Prostate gland (tissue), 2 donors: ENCODE measurements around the gene ALPP. TPM values are rescaled to one million over a fixed set of nuclear protein-coding genes. Genes with fewer than 3 reads are reported as not detected.
"Not testable (repeated sequence)": the region's sequence is repeated elsewhere in the genome, so short reads cannot be mapped to it uniquely, and the experiment has no call there.

ENCODE experiments used
- DNase-seq: peaks from one replicate; pipeline ENCODE4 v3.0.0-alpha.2; 2019; ENCODE audit warnings: low spot score
- H3K27ac ChIP-seq, 2 donors: fragments of 200-600 bp; sonication (generic); 2 replicates each; pipeline ENCODE4 v1.5.1; 2017 to 2019
- H3K27me3 ChIP-seq: fragments of 200-600 bp; sonication (generic); replicated peaks from 2 replicates; pipeline ENCODE4 v1.5.1; 2019; ENCODE audit not compliant: insufficient read depth
- H3K36me3 ChIP-seq, 2 donors: fragments of 200-600 bp; sonication (generic); 1 replicate in 1 of 2; 2 replicates in 1 of 2; pipeline versions ENCODE4 v1.5.1 to v1.8.1; 2017 to 2019
- H3K4me1 ChIP-seq: fragments of 200-600 bp; sonication (generic); replicated peaks from 2 replicates; pipeline ENCODE4 v1.5.1; 2019
- H3K4me3 ChIP-seq, 2 donors: fragments of 200-600 bp; sonication (generic); 2 replicates each; pipeline ENCODE4 v1.5.1; 2017 to 2019
- H3K9me3 ChIP-seq: fragments of 200-600 bp; sonication (generic); 2 replicates; pipeline ENCODE4 v1.5.1; 2017
- POLR2A ChIP-seq: fragments of 450-650 bp; IDR thresholded peaks from one replicate; pipeline ENCODE4 v1.6.1; 2016; ENCODE audit warnings: antibody characterized with exemption, mild to moderate bottlenecking
- POLR2AphosphoS5 ChIP-seq: sonication (generic); formaldehyde crosslinking; IDR thresholded peaks from one replicate; pipeline ENCODE4 v1.6.1; 2017; ENCODE audit warnings: antibody characterized with exemption
- WGBS: methylation state at CpG from one replicate; pipeline ENCODE4 v1.1.5; 2018; 5-methylcytosine and 5-hydroxymethylcytosine counted together
- intact Hi-C: fragments of 100-400 bp; cut with DNase I; formaldehyde crosslinking; loops from one replicate; pipeline ENCODE4 v1.14.2; 2022
- total RNA-seq, 2 donors: library from RNA; depleted of rRNA; stranded (reverse); fragments of >200 nt; gene quantifications; one replicate each; pipeline ENCODE4 v1.1.0, GENCODE V29; 2016
- TF ChIP-seq, protein P1 (sequence below), 4 experiments: fragments of 200-600 bp in 2 of 4; fragments of 450-650 bp in 2 of 4; sonication (generic) in 2 of 4; IDR thresholded peaks; 1 replicate in 3 of 4; 2 replicates in 1 of 4; pipeline ENCODE4 v1.5.1; 2016 to 2019; ENCODE audit warnings: antibody characterized with exemption in 4 of 4, mild to moderate bottlenecking in 2 of 4, moderate library complexity in 2 of 4

Gene ALPP
- total RNA-seq, 2 donors from 2014 or later: 0.97 TPM; not detected in 1

DNA sequence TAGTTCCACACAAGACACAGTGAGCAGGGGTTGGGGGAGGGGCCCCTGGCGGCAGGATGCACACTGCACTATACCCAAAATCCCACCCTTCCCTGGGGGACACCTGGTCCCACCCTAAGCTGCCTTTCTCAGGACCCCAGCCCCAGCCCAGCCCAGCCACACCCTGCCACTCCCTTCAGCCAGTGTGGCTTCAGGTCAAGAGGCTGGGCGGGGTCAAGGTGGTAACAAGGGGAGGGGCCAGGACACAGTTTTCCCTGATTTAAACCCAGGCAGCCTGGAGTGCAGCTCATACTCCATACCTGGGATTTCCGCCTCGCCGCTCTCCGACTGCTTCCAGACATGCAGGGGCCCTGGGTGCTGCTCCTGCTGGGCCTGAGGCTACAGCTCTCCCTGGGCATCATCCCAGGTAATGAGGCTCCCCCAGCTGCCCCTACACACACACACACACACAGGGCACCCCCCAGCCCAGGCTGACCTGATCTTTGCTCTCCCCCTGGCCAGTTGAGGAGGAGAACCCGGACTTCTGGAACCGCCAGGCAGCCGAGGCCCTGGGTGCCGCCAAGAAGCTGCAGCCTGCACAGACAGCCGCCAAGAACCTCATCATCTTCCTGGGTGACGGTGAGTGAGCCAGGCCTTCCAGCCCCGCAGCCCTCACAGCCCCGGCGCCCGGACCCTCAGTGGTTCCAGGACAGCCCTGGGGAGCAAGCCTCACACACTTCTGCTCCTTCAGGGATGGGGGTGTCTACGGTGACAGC, 28.2 kb downstream of the ALPP start, which contains the start of gene ALPG:
Gene ALPG (plus strand): TSS at position 289 of the 755 bp plus-strand sequence. CDS start 51 bp downstream, at position 340.
- 87% methylated on average over 16 of the region's 17 CpGs for WGBS
- no peak within 1 kb of the TSS for H3K4me3 ChIP-seq
- intact Hi-C loops: no loop called here
- no peaks in the 10 kb centered on the region for H3K4me1 ChIP-seq
- H3K9me3 ChIP-seq: no peaks in the 10 kb centered on the region
- TF ChIP-seq, protein P1, sequence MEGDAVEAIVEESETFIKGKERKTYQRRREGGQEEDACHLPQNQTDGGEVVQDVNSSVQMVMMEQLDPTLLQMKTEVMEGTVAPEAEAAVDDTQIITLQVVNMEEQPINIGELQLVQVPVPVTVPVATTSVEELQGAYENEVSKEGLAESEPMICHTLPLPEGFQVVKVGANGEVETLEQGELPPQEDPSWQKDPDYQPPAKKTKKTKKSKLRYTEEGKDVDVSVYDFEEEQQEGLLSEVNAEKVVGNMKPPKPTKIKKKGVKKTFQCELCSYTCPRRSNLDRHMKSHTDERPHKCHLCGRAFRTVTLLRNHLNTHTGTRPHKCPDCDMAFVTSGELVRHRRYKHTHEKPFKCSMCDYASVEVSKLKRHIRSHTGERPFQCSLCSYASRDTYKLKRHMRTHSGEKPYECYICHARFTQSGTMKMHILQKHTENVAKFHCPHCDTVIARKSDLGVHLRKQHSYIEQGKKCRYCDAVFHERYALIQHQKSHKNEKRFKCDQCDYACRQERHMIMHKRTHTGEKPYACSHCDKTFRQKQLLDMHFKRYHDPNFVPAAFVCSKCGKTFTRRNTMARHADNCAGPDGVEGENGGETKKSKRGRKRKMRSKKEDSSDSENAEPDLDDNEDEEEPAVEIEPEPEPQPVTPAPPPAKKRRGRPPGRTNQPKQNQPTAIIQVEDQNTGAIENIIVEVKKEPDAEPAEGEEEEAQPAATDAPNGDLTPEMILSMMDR (IDR thresholded peaks at IDR 0.05): no peak
- TF ChIP-seq POLR2AphosphoS5 (no peak), POLR2A (no peak)
- DNase-seq: no peak
- H3K27me3 ChIP-seq: no peaks in the 10 kb centered on the region
- no peak within 1 kb of the TSS for H3K27ac ChIP-seq
- H3K36me3 ChIP-seq: no peaks in the 10 kb centered on the region

DNA sequence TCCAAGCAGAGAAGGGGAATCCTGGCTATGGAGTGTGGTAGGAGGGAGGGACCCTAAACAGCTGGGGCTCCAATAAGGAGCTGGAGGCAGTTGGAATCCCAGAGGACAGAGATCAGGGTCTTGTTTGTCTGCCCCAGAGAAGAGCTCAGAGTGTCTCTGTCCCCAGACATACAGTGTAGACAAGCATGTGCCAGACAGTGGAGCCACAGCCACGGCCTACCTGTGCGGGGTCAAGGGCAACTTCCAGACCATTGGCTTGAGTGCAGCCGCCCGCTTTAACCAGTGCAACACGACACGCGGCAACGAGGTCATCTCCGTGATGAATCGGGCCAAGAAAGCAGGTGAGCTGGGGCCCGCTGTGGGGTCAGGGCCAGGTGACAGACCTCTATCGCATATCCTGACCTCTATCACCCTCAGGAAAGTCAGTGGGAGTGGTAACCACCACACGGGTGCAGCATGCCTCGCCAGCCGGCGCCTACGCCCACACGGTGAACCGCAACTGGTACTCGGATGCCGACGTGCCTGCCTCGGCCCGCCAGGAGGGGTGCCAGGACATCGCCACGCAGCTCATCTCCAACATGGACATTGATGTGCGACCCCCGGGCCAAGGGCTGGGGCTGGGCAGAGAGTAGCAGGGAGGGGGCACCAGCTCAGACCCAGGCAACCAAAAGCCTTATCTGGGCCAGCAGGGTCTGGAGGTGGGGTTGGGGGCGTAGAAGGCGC, 29.0 kb downstream of the ALPP start:
- H3K27me3 ChIP-seq, intact Hi-C loops, H3K36me3 ChIP-seq, H3K4me3 ChIP-seq, DNase-seq, H3K4me1 ChIP-seq, H3K27ac ChIP-seq, H3K9me3 ChIP-seq: not testable (repeated sequence)
- 92% methylated on average over 29 of the region's 30 CpGs for WGBS

DNA sequence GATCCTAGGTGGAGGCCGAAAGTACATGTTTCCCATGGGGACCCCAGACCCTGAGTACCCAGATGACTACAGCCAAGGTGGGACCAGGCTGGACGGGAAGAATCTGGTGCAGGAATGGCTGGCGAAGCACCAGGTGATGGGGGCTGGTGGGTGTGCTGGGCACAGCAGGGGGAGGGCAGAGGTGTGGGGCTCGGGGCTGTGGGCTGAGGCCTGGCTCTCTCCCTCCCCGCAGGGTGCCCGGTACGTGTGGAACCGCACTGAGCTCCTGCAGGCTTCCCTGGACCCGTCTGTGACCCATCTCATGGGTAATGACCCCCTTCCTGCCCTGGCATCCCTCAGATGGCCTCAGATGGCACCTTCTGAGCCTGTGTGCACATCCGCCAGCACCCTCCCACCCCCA, 29.7 kb downstream of the ALPP start:
- intact Hi-C loops, H3K27ac ChIP-seq, H3K9me3 ChIP-seq, H3K27me3 ChIP-seq, H3K36me3 ChIP-seq, H3K4me1 ChIP-seq, H3K4me3 ChIP-seq, DNase-seq: not testable (repeated sequence)
- WGBS: 89% methylated on average over 8 of the region's 10 CpGs

DNA sequence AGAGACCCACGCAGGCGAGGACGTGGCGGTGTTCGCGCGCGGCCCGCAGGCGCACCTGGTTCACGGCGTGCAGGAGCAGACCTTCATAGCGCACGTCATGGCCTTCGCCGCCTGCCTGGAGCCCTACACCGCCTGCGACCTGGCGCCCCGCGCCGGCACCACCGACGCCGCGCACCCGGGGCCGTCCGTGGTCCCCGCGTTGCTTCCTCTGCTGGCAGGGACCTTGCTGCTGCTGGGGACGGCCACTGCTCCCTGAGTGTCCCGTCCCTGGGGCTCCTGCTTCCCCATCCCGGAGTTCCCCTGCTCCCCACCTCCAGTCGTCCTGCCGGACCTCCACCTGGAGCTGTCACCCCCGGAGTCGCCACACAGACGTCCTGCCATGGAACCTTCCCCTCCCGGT, 31.1 kb downstream of the ALPP start:
- H3K4me1 ChIP-seq, intact Hi-C loops, DNase-seq, H3K9me3 ChIP-seq, H3K4me3 ChIP-seq, H3K27ac ChIP-seq, H3K27me3 ChIP-seq, H3K36me3 ChIP-seq: not testable (repeated sequence)
- 76% methylated on average over 26 of the region's 40 CpGs for WGBS

DNA sequence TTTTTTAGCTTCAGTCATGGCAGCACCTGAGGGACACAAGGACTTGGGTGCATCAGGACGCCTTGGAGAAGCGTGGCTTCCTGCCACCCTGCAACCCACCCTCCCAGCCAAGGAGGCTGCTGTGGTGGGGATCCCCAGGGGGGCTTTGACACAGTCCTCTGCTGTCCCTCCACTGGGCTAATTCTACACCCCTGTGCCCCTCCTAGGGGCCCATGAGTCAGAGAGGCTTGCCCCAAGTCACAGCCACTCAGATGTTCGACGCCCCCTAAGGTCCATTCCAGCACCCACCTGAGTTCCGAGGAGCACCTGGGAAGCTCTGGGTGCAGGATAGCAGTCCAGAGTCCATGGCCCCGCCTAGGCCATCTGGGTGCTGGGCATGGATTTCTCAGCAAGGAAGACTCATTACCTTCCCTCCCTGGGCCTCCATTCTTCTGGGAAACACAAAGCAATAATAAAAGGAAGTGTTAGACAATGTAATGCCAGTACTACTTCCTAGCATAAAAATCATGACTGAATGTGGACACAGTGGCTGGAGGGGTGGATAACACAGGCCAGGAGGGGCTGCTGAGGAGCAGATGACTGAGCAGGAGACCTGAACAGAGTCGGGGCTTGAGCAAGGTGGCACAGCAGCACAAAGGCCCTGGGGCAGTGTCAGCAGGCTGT, 31.8 kb downstream of the ALPP start:
- H3K36me3 ChIP-seq: no peaks in the 10 kb centered on the region
- no peaks in the 10 kb centered on the region for H3K9me3 ChIP-seq
- no peak overlapping the region for H3K27ac ChIP-seq
- intact Hi-C loops: no loop called here
- no peaks in the 10 kb centered on the region for H3K4me1 ChIP-seq
- no peaks in the 10 kb centered on the region for H3K27me3 ChIP-seq
- no peak overlapping the region for H3K4me3 ChIP-seq
- DNase-seq: no peak
- WGBS: 90% methylated on average over 7 of the region's 7 CpGs
- TF ChIP-seq POLR2A (no peak), POLR2AphosphoS5 (no peak)
- TF ChIP-seq, protein P1 (IDR thresholded peaks at IDR 0.05): no peak

DNA sequence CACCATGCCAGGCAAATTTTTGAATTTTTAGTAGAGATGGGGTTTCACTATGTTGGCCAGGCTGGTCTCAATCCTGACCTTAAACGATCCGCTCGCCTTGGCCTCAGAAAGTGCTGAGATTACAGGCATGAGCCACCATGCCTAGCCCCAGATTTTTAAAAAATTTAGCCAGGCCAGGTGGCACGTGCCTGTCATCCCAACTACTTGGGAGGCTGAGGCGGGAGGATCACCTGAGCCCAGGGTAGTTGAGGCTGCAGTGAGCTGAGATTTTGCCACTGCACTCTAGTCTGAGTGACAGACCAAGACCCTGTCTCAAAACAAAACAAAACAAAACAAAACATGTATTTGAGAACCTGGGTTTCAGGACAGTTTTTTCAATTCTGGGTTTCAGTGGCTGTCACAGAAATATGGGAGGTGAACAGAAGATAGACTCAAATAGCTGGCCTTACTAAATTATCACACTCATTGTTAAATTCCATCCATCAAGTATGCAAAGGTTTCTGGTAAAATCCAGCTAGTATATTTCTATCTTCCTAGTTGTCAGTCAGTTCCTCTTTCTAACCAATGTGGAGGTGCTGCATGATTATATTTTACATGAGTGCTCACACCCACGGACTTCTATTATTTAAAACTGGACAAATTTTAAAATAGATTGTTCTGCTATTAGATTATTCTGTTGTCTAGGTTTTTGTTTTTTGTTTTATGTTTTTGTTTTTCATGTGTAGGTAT, 33.5 kb downstream of the ALPP start:
- TF ChIP-seq, protein P1 (IDR thresholded peaks at IDR 0.05): no peak
- no peak for TF ChIP-seq POLR2A
- no peak for TF ChIP-seq POLR2AphosphoS5
- intact Hi-C loops: no loop called here
- 93% methylated on average over 6 of the region's 6 CpGs for WGBS
- no peaks in the 10 kb centered on the region for H3K4me1 ChIP-seq
- H3K4me3 ChIP-seq: no peak overlapping the region
- no peak for DNase-seq
- H3K9me3 ChIP-seq: no peaks in the 10 kb centered on the region
- no peak overlapping the region for H3K27ac ChIP-seq
- H3K36me3 ChIP-seq: no peaks in the 10 kb centered on the region
- peaks cover 3% of the 10 kb centered on the region for H3K27me3 ChIP-seq
